DOHH2 (cell line): ENCODE data around the gene SRGAP1.

ENCODE experiments used
- H3F3A ChIP-seq: fragments of 200-600 bp; sonication (generic), shearing (Covaris generic); 2 replicates; pipeline ENCODE4 v1.6.0; 2016; ENCODE audit warnings: antibody characterized with exemption, mild to moderate bottlenecking; ENCODE audit not compliant: control insufficient read depth, insufficient read depth
- H3K27ac ChIP-seq: fragments of 200-600 bp; sonication (generic); 2 replicates; pipeline ENCODE4 v1.5.1; 2014; ENCODE audit warnings: low read depth, mild to moderate bottlenecking, low read length, moderate library complexity
- H3K27me3 ChIP-seq: fragments of 200-600 bp; sonication (generic); 2 replicates; pipeline ENCODE4 v1.6.1; 2014; ENCODE audit warnings: mild to moderate bottlenecking, low read length, mixed read lengths; ENCODE audit not compliant: control insufficient read depth
- H3K36me3 ChIP-seq: fragments of 200-600 bp; sonication (generic); 2 replicates; pipeline ENCODE4 v1.6.1; 2014; ENCODE audit warnings: mild to moderate bottlenecking, low read length, moderate library complexity, mixed read lengths; ENCODE audit not compliant: control insufficient read depth
- H3K4me1 ChIP-seq: fragments of 200-600 bp; sonication (generic); 2 replicates; pipeline ENCODE4 v1.6.1; 2014; ENCODE audit warnings: mild to moderate bottlenecking, low read length, mixed read lengths; ENCODE audit not compliant: control insufficient read depth
- H3K4me2 ChIP-seq: fragments of 200-600 bp; sonication (generic); 2 replicates; pipeline ENCODE4 v1.6.0; 2014; ENCODE audit warnings: mild to moderate bottlenecking, low read length, moderate library complexity
- H3K4me3 ChIP-seq: fragments of 200-600 bp; sonication (generic); 2 replicates; pipeline ENCODE4 v1.5.1; 2014; ENCODE audit warnings: mild to moderate bottlenecking, low read length, mixed read lengths
- H3K79me2 ChIP-seq: fragments of 200-600 bp; sonication (generic); 2 replicates; pipeline ENCODE4 v1.6.1; 2014; ENCODE audit warnings: mild to moderate bottlenecking, low read length, mixed read lengths; ENCODE audit not compliant: control insufficient read depth
- H3K9me2 ChIP-seq: fragments of 200-600 bp; sonication (generic); replicated peaks from 2 replicates; pipeline ENCODE4 v1.6.1; 2014; ENCODE audit warnings: mild to moderate bottlenecking, low read length, mixed read lengths; ENCODE audit not compliant: control insufficient read depth
- H3K9me3 ChIP-seq: fragments of 200-600 bp; sonication (generic); 2 replicates; pipeline ENCODE4 v1.6.1; 2014; ENCODE audit warnings: antibody characterized with exemption, low read length, mixed read lengths; ENCODE audit not compliant: control insufficient read depth, insufficient read depth
- H4K20me1 ChIP-seq: fragments of 200-600 bp; sonication (generic); 2 replicates; pipeline ENCODE4 v1.6.0; 2014; ENCODE audit warnings: low read depth, mild to moderate bottlenecking, antibody characterized with exemption, low read length, moderate library complexity; ENCODE audit not compliant: control insufficient read depth, insufficient read depth
- EZH2phosphoT487 ChIP-seq: fragments of 200-600 bp; sonication (generic); IDR thresholded peaks from 2 replicates; pipeline ENCODE4 v1.6.1; 2017; ENCODE audit warnings: borderline replicate concordance, mild to moderate bottlenecking, antibody characterized with exemption, low read length, moderate library complexity, mixed read lengths
- TF ChIP-seq, protein P1 (sequence below): fragments of 200-600 bp; sonication (generic); IDR thresholded peaks from one replicate; pipeline ENCODE4 v1.5.1; 2014; ENCODE audit warnings: antibody characterized with exemption, mild to moderate bottlenecking, low read depth, low read length; ENCODE audit not compliant: poor library complexity, severe bottlenecking

Gene SRGAP1

DNA sequence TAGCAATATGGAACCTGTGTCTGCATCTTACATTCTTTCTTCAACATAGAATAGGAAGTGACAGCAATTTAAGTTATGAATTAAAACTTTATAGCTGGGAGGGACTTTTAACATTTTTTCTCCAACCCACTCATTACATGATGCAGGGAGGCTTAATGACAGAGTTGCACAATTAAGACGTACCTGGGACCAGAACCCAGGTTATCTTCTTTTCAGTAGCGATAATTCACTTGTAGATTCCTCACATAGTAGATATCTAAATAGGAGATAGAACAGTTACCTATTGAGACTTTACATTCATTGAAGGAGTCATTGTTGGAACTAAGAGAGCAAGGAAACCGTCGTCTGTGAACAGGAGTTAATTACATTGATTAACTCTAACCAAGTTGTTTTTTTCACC lies 5.1 kb downstream of the SRGAP1 start:
- no peaks in the 10 kb centered on the region for H3K79me2 ChIP-seq

DNA sequence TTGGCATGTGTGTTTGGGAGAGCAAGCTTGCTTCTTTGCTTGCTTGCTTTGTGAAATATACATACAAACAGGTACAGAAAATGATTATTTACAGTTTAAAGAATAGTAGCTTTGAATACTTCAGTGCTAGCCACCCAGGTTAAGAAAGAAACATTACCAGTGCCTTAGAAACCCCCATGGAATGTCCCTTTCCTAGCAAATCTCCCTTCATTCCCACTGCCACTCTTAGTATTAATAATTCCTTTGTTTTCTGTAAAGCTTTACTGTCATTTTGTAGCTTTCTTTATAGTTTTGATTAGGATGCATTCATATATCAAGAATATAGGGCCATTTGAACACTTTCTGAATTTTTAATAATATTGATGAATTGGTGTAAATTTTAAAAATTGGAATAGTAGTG lies 9.5 kb downstream of the SRGAP1 start:
- H3K36me3 ChIP-seq = no peaks in the 10 kb centered on the region
- no peak for TF ChIP-seq EZH2phosphoT487
- TF ChIP-seq, protein P1, sequence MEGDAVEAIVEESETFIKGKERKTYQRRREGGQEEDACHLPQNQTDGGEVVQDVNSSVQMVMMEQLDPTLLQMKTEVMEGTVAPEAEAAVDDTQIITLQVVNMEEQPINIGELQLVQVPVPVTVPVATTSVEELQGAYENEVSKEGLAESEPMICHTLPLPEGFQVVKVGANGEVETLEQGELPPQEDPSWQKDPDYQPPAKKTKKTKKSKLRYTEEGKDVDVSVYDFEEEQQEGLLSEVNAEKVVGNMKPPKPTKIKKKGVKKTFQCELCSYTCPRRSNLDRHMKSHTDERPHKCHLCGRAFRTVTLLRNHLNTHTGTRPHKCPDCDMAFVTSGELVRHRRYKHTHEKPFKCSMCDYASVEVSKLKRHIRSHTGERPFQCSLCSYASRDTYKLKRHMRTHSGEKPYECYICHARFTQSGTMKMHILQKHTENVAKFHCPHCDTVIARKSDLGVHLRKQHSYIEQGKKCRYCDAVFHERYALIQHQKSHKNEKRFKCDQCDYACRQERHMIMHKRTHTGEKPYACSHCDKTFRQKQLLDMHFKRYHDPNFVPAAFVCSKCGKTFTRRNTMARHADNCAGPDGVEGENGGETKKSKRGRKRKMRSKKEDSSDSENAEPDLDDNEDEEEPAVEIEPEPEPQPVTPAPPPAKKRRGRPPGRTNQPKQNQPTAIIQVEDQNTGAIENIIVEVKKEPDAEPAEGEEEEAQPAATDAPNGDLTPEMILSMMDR = no peak
- H3K9me2 ChIP-seq = no peaks in the 10 kb centered on the region
- no peaks in the 10 kb centered on the region for H3K4me1 ChIP-seq
- no peaks in the 10 kb centered on the region for H3K27me3 ChIP-seq
- no peak overlapping the region for H3K27ac ChIP-seq
- H3K79me2 ChIP-seq = no peaks in the 10 kb centered on the region
- no peaks in the 10 kb centered on the region for H4K20me1 ChIP-seq
- H3K4me3 ChIP-seq = no peak overlapping the region
- no peaks in the 10 kb centered on the region for H3K9me3 ChIP-seq
- no peaks in the 10 kb centered on the region for H3F3A ChIP-seq
- H3K4me2 ChIP-seq = no peak overlapping the region

More for the DNA sequence above, 5.1 kb downstream of the SRGAP1 start:
- peaks cover 19% of the 10 kb centered on the region for H3K27me3 ChIP-seq
- TF ChIP-seq, protein P1 = no peak
- H3F3A ChIP-seq = no peaks in the 10 kb centered on the region
- H3K4me1 ChIP-seq = peaks cover 4% of the 10 kb centered on the region
- no peak overlapping the region for H3K4me2 ChIP-seq
- no peaks in the 10 kb centered on the region for H3K36me3 ChIP-seq
- H3K9me3 ChIP-seq = no peaks in the 10 kb centered on the region
- no peak overlapping the region for H3K27ac ChIP-seq
- H4K20me1 ChIP-seq = no peaks in the 10 kb centered on the region
- no peaks in the 10 kb centered on the region for H3K9me2 ChIP-seq
- no peak overlapping the region for H3K4me3 ChIP-seq

DNA sequence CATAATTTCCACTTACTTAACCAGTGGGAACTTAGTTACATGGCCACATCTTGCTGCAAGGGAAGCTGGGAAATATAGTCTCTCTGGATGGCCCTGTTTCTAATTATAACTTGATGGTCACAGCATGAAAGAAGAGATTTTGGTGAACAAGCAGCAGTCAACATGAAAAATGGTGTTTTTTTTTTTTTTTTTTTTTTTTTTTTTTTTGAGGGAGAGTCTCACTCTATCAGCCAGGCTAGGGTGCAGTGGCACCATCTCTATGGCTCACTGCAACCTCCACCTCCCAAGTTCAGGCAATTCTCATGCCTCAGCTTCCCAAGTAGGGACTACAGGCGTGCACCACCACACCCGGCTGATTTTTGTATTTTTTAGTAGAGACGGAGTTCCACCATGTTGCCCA lies 10.8 kb downstream of the SRGAP1 start:
- no peaks in the 10 kb centered on the region for H3K9me2 ChIP-seq
- no peak for TF ChIP-seq EZH2phosphoT487
- TF ChIP-seq, protein P1 = no peak
- no peaks in the 10 kb centered on the region for H3K27me3 ChIP-seq
- H3K4me1 ChIP-seq = no peaks in the 10 kb centered on the region
- no peak overlapping the region for H3K4me2 ChIP-seq
- no peaks in the 10 kb centered on the region for H4K20me1 ChIP-seq
- H3K9me3 ChIP-seq = no peaks in the 10 kb centered on the region
- no peak overlapping the region for H3K4me3 ChIP-seq
- no peaks in the 10 kb centered on the region for H3K36me3 ChIP-seq
- no peaks in the 10 kb centered on the region for H3K79me2 ChIP-seq
- no peak overlapping the region for H3K27ac ChIP-seq
- no peaks in the 10 kb centered on the region for H3F3A ChIP-seq
